ENCODE results near the gene MPC1. TPM values are rescaled to one million over a fixed set of nuclear protein-coding genes. Genes with fewer than 3 reads are reported as not detected.
"Not testable (repeated sequence)": the region's sequence is repeated elsewhere in the genome, so short reads cannot be mapped to it uniquely, and the experiment has no call there.

The MPC1 gene
- total RNA-seq, 8 experiments from 2014 or later: 39.0 to 91.6 (median 54.1) TPM

- ATAC-seq (replicated peaks in 6 of 8): peak in 3 of 8 experiments; percentile 50 to 82 (median 65)
- in situ Hi-C loops (cut with MboI; ENCODE audit: low pct_unique_long_range_greater_than_20kb in 2 of 9, low sequenced_read_pairs in 9 of 9, unreplicated experiment in 9 of 9): loop anchor here in 2 of 9 experiments (25.0 kb wide), 2 partner anchors 115 to 240 kb away; partner anchors contain the start of gene TBXT (in 1 of the 2)
- WGBS, 10 experiments: 0 to 74% (median 60%) methylated on average over 1 to 5 of the region's 6 CpGs; no CpG with 5 or more reads in 3 of the 10 experiments
- peaks cover 0 to 6% of the 10 kb centered on the region in 2 donors for H3K4me1 ChIP-seq (replicated peaks in 1 of 2)
- no peak overlapping the region for H3K27ac ChIP-seq
- no peak overlapping the region for H3K4me3 ChIP-seq
Observed at GRCh38 chr6:166402582-166403277, 20.0 kb upstream of the MPC1 start.

DNA sequence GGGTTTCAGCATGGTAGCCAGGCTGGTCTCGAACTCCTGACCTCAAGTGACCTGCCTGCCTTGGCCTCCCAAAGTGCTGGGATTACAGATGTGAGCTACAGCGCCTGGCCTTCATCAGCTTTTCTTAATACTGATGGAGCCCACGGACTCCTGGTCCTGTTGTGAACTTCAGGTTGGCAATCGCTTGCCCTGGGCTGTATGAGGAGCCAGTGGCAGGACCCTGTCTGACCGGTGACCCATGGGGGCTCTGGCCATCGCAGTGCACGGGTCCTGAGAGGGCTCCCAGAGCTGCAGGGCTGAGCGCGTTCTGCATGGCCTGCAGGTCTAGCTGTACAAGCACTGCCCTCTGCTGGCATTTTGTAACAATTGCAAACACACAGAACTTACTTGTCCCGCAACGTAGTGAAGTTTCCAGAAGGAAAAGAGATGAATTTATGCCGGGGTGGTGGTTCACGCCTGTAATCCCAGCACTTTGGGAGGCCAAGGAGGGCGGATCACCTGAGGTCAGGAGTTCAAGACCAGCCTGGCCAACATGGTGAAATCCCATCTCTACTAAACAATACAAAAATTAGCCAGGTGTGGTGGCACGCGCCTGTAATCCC is 18.0 kb upstream of the MPC1 start:
- not testable (repeated sequence) for H3K4me3 ChIP-seq; H3K27ac ChIP-seq; H3K4me1 ChIP-seq (replicated peaks in 1 of 2)
- peak; percentile 40 to 82 (median 75) for ATAC-seq (replicated peaks in 6 of 8)
- in situ Hi-C loops (cut with MboI; ENCODE audit: low pct_unique_long_range_greater_than_20kb in 2 of 9, low sequenced_read_pairs in 9 of 9, unreplicated experiment in 9 of 9): loop anchor here in 2 of 9 experiments (25.0 kb wide), 2 partner anchors 113 to 238 kb away; partner anchors contain the start of gene TBXT (in 1 of the 2)
- WGBS, 10 experiments: 0 to 92% (median 35%) methylated on average over 1 to 15 of the region's 16 CpGs; no CpG with 5 or more reads in 3 of the 10 experiments

GRCh38 chr6:166400181-166400580 is 17.4 kb upstream of the MPC1 start:
- in situ Hi-C loops (cut with MboI; ENCODE audit: low pct_unique_long_range_greater_than_20kb in 2 of 9, low sequenced_read_pairs in 9 of 9, unreplicated experiment in 9 of 9): loop anchor here in 2 of 9 experiments (25.0 kb wide), 2 partner anchors 113 to 238 kb away; partner anchors contain the start of gene TBXT (in 1 of the 2)
- no peak overlapping the region for H3K4me3 ChIP-seq
- 80 to 100% (median 92%) methylated on average over 1 to 2 of the region's 2 CpGs; no CpG with 5 or more reads in 2 of the 10 experiments for WGBS, 10 experiments
- H3K27ac ChIP-seq: no peak overlapping the region
- ATAC-seq (replicated peaks in 6 of 8): no peak
- H3K4me1 ChIP-seq (replicated peaks in 1 of 2): peaks cover 0 to 6% of the 10 kb centered on the region in 2 donors

- 13 to 100% (median 80%) methylated on average over 1 to 3 of the region's 3 CpGs; no CpG with 5 or more reads in 4 of the 10 experiments for WGBS, 10 experiments
- H3K4me3 ChIP-seq: no peak overlapping the region
- H3K27ac ChIP-seq: no peak overlapping the region
- ATAC-seq (replicated peaks in 6 of 8): peak in 3 of 8 experiments; percentile 21 to 33 (median 31)
- in situ Hi-C loops (cut with MboI; ENCODE audit: low pct_unique_long_range_greater_than_20kb in 2 of 9, low sequenced_read_pairs in 9 of 9, unreplicated experiment in 9 of 9): loop anchor here in 2 of 9 experiments (25.0 kb wide), 2 partner anchors 111 to 236 kb away; partner anchors contain the start of gene TBXT (in 1 of the 2)
- peaks cover 0 to 6% of the 10 kb centered on the region in 2 donors for H3K4me1 ChIP-seq (replicated peaks in 1 of 2)
Observed at GRCh38 chr6:166398348-166398747, 15.6 kb upstream of the MPC1 start.

GRCh38 chr6:166397849-166398248 is 15.1 kb upstream of the MPC1 start:
- in situ Hi-C loops (cut with MboI; ENCODE audit: low pct_unique_long_range_greater_than_20kb in 2 of 9, low sequenced_read_pairs in 9 of 9, unreplicated experiment in 9 of 9): loop anchor here in 2 of 9 experiments (25.0 kb wide), 2 partner anchors 111 to 236 kb away; partner anchors contain the start of gene TBXT (in 1 of the 2)
- WGBS, 10 experiments: 71 to 85% (median 81%) methylated on average over 1 to 3 of the region's 4 CpGs; no CpG with 5 or more reads in 6 of the 10 experiments
- no peak for ATAC-seq (replicated peaks in 6 of 8)
- Histone ChIP-seq H3K4me1 (replicated peaks in 1 of 2) (peaks cover 0 to 4% of the 10 kb centered on the region in 2 donors), H3K27ac (no peak overlapping the region), H3K4me3 (no peak overlapping the region)

- Histone ChIP-seq H3K27ac (no peak overlapping the region), H3K4me1 (replicated peaks in 1 of 2) (no peaks in the 10 kb centered on the region), H3K4me3 (no peak overlapping the region)
- ATAC-seq (replicated peaks in 6 of 8): peak in 1 of 8 experiments; percentile 22
- WGBS, 10 experiments: 72 to 85% (median 81%) methylated on average over 2 to 4 of the region's 6 CpGs; no CpG with 5 or more reads in 6 of the 10 experiments
- in situ Hi-C loops (cut with MboI; ENCODE audit: low pct_unique_long_range_greater_than_20kb in 2 of 9, low sequenced_read_pairs in 9 of 9, unreplicated experiment in 9 of 9): loop anchor here in 2 of 9 experiments (25.0 kb wide), 2 partner anchors 108 to 233 kb away; partner anchors contain the start of gene TBXT (in 1 of the 2)
Observed at GRCh38 chr6:166395778-166396177, 13.0 kb upstream of the MPC1 start.

DNA sequence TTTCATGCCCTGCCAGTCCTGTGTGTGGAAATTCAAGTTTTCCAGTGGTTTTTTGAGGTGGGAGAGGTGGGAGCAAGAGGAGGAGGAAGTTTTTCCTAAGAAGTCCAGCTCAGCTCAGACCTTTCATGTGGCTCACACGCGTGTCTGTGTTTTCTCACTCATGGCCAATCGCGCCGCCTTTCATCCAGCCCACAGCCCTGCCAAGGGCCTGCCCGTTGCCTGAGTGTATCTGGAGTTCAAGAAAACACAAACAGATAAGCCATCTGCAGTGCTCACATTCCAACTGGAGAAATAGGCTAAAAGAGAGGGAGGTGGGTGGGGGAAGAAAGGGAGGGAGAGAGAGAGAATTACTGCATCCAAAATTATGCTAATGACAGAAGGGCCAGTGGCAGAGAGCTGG is 12.6 kb upstream of the MPC1 start:
- H3K4me3 ChIP-seq: no peak overlapping the region
- no peak overlapping the region for H3K27ac ChIP-seq
- no peaks in the 10 kb centered on the region for H3K4me1 ChIP-seq (replicated peaks in 1 of 2)
- in situ Hi-C loops (cut with MboI; ENCODE audit: low pct_unique_long_range_greater_than_20kb in 2 of 9, low sequenced_read_pairs in 9 of 9, unreplicated experiment in 9 of 9): loop anchor here in 2 of 9 experiments (25.0 kb wide), 2 partner anchors 108 to 233 kb away; partner anchors contain the start of gene TBXT (in 1 of the 2)
- 60 to 95% (median 90%) methylated on average over 3 to 5 of the region's 6 CpGs; no CpG with 5 or more reads in 7 of the 10 experiments for WGBS, 10 experiments
- no peak for ATAC-seq (replicated peaks in 6 of 8)

DNA sequence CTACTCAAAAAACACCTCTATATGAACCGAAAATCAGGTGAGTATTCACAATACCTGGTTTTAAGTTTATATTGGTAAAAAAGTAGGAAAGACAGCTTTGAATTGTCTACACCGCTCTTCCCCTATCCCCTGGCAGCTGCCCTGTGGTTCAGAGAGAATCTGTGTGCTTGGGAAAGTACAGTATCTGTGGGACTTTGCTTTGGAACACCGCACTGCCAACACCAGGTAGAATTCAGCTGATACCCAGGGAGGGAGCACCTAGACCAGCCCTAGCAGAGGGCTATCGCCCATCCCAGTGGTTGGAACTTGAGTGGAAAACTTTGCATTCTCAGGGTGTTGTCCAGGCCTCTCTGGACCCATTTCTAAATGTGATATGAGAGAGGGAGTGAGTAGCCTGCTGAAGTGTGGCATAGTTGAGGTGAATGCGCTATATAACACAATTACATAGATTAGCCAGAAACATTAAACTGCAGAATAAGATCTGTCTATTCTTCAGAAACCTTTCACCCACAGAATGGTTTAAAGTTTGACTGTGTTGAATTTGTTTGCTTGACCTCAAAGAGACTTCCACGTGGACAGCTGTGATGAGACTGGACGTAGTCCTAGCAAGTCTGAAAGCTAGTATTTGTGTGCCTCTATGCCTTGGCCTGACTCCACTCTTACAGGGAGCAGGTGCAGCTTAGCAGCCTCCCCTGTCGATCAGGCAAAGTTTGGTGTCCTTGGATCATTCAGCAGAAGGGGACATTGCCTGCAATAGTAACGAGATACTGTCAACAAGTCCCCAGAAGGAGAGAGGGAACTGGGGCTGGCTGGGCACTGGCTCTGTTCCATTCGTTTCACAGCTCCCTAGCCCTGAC is 11.5 kb upstream of the MPC1 start:
- no peak for ATAC-seq (replicated peaks in 6 of 8)
- in situ Hi-C loops (cut with MboI; ENCODE audit: low pct_unique_long_range_greater_than_20kb in 2 of 9, low sequenced_read_pairs in 9 of 9, unreplicated experiment in 9 of 9): loop anchor here in 2 of 9 experiments (25.0 kb wide), 2 partner anchors 107 to 232 kb away; partner anchors contain the start of gene TBXT (in 1 of the 2)
- H3K4me3 ChIP-seq: no peak overlapping the region
- no peaks in the 10 kb centered on the region for H3K4me1 ChIP-seq (replicated peaks in 1 of 2)
- no peak overlapping the region for H3K27ac ChIP-seq
- WGBS, 10 experiments: 42 to 83% (median 61%) methylated on average over 1 to 7 of the region's 10 CpGs; no CpG with 5 or more reads in 2 of the 10 experiments

GRCh38 chr6:166393535-166393823 is 10.7 kb upstream of the MPC1 start:
- Histone ChIP-seq H3K27ac (no peak overlapping the region), H3K4me3 (no peak overlapping the region)

DNA sequence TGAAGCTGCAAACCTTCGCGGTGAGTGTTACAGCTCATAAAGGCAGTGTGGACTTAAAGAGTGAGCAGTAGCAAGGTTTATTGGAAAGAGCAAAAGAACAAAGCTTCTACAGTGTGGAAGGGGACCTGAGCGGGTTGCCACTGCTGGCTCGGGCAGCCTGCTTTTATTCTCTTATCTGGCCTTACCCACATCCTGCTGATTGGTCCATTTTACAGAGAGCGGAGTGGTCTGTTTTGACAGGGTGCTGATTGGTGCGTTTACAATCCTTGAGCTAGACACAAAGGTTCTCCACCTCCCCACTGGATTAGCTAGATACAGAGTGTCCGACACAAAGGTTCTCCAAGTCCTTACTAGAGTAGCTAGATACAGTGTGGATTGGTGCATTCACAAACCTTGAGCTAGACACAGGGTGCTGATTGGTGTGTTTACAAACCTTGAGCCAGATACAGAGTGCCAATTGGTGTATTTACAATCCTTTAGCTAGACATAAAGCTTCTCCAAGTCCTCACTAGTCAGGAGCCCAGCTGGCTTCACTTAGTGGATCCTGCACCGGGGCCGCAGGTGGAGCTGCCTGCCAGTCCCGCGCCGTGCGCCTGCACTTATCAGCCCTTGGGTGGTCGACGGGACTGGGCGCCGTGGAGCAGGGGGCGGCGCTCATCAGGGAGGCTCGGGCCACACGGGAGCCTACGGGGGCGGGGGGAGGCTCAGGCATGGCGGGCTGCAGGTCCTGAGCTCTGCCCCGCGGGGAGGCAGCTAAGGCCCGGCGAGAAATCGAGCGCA is 10.2 kb upstream of the MPC1 start:
- not testable (repeated sequence) for ATAC-seq (replicated peaks in 6 of 8); H3K4me1 ChIP-seq (replicated peaks in 1 of 2); H3K4me3 ChIP-seq; H3K27ac ChIP-seq
- in situ Hi-C loops (cut with MboI; ENCODE audit: low pct_unique_long_range_greater_than_20kb in 2 of 9, low sequenced_read_pairs in 9 of 9, unreplicated experiment in 9 of 9): loop anchor here in 2 of 9 experiments (25.0 kb wide), 2 partner anchors 106 to 231 kb away; partner anchors contain the start of gene TBXT (in 1 of the 2)
- 40 to 100% (median 94%) methylated on average over 1 to 3 of the region's 30 CpGs; no CpG with 5 or more reads in 4 of the 10 experiments for WGBS, 10 experiments

More at GRCh38 chr6:166393535-166393823, 10.7 kb upstream of the MPC1 start:
- no CpG with 5 or more reads among the region's 27 CpGs for WGBS, 10 experiments
- ATAC-seq (replicated peaks in 6 of 8): no peak
- H3K4me1 ChIP-seq (replicated peaks in 1 of 2): no peaks in the 10 kb centered on the region
- in situ Hi-C loops (cut with MboI; ENCODE audit: low pct_unique_long_range_greater_than_20kb in 2 of 9, low sequenced_read_pairs in 9 of 9, unreplicated experiment in 9 of 9): loop anchor here in 2 of 9 experiments (25.0 kb wide), 2 partner anchors 106 to 231 kb away; partner anchors contain the start of gene TBXT (in 1 of the 2)

DNA sequence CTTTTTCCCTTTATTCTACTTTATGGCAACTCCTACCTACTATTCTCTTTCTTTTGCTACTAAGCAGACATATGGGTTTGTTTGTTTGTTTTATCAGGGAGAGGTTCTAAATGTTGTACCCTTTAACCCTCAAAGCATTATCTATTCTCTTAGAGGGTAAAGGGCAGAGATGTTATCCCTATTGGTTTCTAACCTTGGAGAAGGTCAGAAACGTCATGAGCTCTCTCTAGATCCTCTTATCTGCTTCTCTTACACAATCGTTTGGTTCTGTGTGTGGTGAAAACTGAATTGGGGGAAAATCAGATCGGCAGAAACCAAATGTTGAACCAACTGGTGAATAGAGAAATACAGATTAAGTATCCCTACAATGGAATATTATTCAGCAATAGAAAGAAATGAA is 6.4 kb upstream of the MPC1 start:
- H3K27ac ChIP-seq: no peak overlapping the region
- 17 to 83% (median 67%) methylated on average over 1 to 3 of the region's 3 CpGs; no CpG with 5 or more reads in 1 of the 10 experiments for WGBS, 10 experiments

More for the DNA sequence above, 6.4 kb upstream of the MPC1 start:
- in situ Hi-C loops (cut with MboI; ENCODE audit: low pct_unique_long_range_greater_than_20kb in 2 of 9, low sequenced_read_pairs in 9 of 9, unreplicated experiment in 9 of 9): loop anchor here in 3 of 9 experiments (10.0 to 25.0 kb wide), 3 partner anchors 102 to 227 kb away; partner anchors contain the start of gene TBXT (in 1 of the 3)
- H3K4me3 ChIP-seq: no peak overlapping the region
- peaks cover 0 to 1% of the 10 kb centered on the region in 2 donors for H3K4me1 ChIP-seq (replicated peaks in 1 of 2)
- ATAC-seq (replicated peaks in 6 of 8): no peak
